HG02763 (cell line): Measurements from ENCODE around the gene PPP2R5C.

Experiments used
- ATAC-seq: cut with Tn5 transposase; IDR thresholded peaks from one replicate; pipeline ENCODE4 v1.9.1; 2021; ENCODE audit warnings: mild to moderate bottlenecking, moderate library complexity; ENCODE audit not compliant: unreplicated experiment

Gene PPP2R5C

DNA sequence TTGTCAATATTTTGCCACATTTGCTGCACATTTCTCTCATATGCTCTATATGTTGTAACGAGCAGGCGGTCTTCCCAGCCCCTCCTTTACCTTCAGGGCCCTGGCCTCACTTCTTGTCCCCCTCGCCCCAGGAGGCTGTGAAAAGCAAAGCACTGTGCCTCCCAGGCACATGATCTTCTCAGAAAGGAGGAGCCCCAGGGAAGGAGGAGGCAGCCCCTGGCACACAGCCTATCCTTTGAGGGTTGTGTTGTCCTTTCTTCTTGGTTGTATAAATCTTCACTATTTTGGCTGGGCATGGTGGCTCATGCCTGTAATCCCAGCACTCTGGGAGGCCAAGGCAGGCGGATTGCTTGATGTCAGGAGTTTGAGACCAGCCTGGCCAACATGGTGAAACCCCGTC is 77.0 kb downstream of the PPP2R5C start:
- no peak for ATAC-seq

GRCh38 chr14:101839236-101839635 is 77.7 kb downstream of the PPP2R5C start:
- peak; percentile 43 for ATAC-seq

- no peak for ATAC-seq
These were observed 78.2 kb downstream of the PPP2R5C start for GRCh38 chr14:101839661-101840060.

GRCh38 chr14:101840649-101841369 is 79.3 kb downstream of the PPP2R5C start:
- no peak for ATAC-seq

DNA sequence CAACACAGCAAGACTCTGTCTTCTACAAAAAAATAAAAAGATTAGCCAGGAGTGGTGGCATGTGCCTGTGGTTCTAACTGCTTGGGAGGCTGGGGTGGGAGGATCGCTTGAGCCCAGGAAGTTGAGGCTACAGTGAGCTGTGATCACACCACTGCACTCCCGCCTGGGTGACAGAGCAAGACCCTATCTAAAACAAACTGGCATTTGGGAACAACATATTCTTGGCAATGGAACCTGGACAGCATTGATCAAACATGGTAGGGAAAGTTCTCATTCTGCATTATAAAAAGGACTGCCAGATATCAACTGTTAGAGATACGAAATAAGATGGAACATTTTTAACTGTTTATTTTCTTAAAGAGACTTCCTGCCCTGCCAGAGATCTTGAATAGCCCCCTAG is 81.5 kb downstream of the PPP2R5C start:
- no peak for ATAC-seq

GRCh38 chr14:101843665-101844064 is 82.2 kb downstream of the PPP2R5C start:
- ATAC-seq: peak; percentile 54

GRCh38 chr14:101844219-101844618 is 82.7 kb downstream of the PPP2R5C start:
- no peak for ATAC-seq

GRCh38 chr14:101844751-101845150 is 83.2 kb downstream of the PPP2R5C start:
- ATAC-seq: no peak

DNA sequence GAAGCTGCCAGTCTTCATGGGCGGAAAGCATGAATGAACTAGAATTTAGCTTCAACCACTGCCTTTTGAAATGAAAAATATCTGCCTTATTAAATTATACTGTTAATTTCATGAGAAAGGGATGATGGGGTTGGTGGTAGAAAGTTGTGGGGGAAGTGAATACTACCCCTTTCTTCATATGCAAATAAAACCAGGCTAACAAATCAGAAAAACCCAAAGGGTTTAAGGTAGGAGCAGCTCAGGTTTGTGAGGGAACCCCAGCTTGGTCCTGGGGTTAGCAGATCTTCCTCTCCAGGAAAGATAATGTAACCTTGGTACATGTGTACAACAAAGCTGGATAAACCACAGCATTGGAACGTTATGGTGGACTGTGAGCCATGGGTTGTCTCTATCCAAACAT is 84.0 kb downstream of the PPP2R5C start:
- no peak for ATAC-seq

DNA sequence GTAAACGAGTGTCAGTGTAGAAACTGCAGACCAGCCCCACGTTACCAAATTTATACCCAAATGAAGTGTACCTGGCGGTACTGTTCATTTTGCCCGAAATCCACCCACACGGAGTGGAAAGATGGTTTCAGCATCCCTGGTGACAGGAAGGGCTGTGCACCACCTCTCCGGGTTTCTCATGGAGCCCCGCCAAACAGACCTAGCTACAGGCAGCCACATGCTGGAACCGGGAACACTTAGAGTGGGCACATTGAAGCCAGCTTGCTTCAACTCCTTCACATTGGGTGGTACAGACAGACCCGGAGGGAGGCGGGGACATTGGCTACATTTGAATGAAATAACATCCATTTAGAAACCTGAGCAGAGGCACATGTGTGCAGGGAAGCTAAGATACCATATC is 84.4 kb downstream of the PPP2R5C start:
- ATAC-seq: no peak

- peak; percentile 45 for ATAC-seq
These were observed 87.6 kb downstream of the PPP2R5C start for GRCh38 chr14:101849125-101849524.

- no peak for ATAC-seq
These were observed 88.1 kb downstream of the PPP2R5C start for GRCh38 chr14:101849640-101850039.

- no peak for ATAC-seq
These were observed 89.7 kb downstream of the PPP2R5C start for GRCh38 chr14:101851183-101851582.

DNA sequence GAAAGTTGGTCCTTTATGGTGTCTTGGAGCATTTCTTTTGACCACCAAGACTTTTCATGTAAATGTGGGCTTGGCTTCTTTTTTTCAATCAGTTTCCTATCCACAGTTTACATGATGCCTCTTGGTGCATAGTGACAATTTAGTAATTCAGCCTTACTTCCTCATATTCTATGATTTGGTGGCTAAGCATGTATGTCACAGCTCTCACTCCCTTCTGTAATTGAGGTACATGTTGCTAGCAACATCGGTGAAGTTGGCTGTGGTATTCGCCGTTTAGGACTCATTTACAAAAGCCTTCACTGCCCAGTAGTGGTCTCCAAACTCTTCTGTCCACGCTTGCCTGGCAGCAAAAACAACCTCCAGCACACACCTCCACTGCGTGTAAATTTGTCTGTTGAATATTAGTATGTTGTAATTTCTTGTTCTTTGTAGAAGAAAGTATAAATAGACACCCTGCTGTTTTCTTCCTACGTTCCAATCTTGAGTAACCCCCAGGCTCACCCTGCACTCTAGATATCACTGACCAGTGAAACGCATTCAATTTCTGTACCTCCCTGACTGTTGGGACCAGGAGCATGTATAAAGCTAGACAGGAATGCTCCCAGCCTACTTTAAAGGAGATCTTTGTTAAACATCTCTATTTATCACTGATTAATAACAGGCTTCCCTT is 90.4 kb downstream of the PPP2R5C start:
- ATAC-seq: no peak

DNA sequence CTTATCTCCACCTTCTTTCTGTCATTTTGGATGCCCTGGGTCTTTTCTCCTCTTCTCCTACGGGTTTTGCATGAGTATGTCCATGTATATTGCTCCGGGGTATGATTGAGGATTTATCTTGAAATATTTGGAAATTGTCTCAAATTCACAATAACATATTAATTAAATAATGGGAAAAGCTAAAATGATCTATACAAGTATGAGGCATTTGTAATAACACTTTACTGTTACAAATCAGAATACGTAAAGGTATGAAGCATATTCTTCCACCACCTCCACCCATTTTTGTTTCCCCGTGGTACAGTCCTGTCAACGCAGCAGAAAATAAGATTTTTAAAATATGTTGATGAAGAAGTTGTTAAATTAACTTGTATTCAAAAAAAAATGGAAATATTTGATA is 91.3 kb downstream of the PPP2R5C start:
- no peak for ATAC-seq

- ATAC-seq: no peak
These were observed 92.0 kb downstream of the PPP2R5C start for GRCh38 chr14:101853455-101854018.

DNA sequence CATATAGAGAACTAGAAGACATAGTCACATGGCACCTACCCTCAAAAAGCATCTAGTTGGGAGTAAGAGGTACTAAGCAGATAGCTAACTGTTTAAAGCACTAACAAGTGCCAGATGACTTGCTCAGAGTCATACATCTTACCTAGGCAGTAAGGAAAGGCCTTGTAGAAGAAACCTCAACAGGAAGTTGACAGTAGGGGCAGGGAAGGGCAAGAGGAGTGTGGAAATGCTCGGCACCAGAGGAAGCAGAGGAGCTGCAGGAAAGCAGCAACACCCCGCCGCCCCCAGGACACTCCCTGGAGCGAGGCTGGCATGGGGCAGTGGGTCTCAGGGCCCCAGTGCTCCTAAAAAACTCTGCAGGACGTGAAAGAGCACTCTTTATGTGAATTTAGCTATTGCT is 92.9 kb downstream of the PPP2R5C start:
- ATAC-seq: no peak

DNA sequence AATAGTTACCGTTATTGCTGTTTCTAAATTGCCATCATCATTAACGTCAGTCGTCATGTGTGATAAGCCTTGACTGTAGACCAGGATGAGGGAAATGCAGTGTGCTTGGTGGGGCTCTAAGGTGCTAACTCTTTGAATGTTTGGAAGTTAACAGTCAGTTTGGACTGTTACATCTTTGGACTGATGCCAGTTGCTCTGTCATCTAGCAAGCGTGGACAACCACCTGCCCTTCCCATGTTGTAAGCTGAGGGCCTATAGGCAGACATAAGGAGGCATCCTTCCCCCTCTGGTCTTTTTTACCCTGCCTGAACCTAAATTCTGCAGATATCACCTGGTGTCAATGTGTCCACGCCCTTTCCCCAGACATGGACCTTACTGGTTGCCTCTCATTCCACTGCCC is 94.4 kb downstream of the PPP2R5C start:
- no peak for ATAC-seq

DNA sequence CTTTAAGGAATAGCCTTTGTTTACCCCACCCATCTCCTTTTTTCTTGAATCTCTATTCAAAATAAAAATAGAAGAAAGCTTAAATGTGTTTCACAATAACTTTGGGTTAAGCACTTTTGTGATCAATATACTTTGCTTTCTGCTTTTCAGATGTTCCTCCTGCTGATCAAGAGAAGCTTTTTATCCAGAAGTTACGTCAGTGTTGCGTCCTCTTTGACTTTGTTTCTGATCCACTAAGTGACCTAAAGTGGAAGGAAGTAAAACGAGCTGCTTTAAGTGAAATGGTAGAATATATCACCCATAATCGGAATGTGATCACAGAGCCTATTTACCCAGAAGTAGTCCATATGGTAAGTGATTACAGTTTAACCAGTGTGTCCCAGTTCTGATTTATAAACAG is 95.0 kb downstream of the PPP2R5C start:
- no peak for ATAC-seq

- no peak for ATAC-seq
These were observed 95.7 kb downstream of the PPP2R5C start for GRCh38 chr14:101857226-101857625.

GRCh38 chr14:101858791-101859537 is 97.5 kb downstream of the PPP2R5C start:
- ATAC-seq: no peak

- no peak for ATAC-seq
These were observed 98.0 kb downstream of the PPP2R5C start for GRCh38 chr14:101859538-101859902.
